OCI-LY3 (cell line): ENCODE measurements around the gene APOB.

Experiments
- H2AFZ ChIP-seq: fragments of 200-600, 300-600 bp; shearing (Covaris generic); 2 replicates; pipeline ENCODE4 v1.6.0; 2014; ENCODE audit warnings: antibody characterized with exemption, low read depth, low read length
- H3K27ac ChIP-seq: fragments of 200-600, 300-600 bp; sonication (generic); 2 replicates; pipeline ENCODE4 v1.5.1; 2014; ENCODE audit warnings: mild to moderate bottlenecking, low read length, moderate library complexity, mixed read lengths
- H3K27me3 ChIP-seq: fragments of 200-600, 300-600 bp; sonication (generic); 2 replicates; pipeline ENCODE4 v1.6.1; 2014; ENCODE audit warnings: low read depth, low read length, mixed read lengths
- H3K36me3 ChIP-seq: fragments of 200-600, 300-600 bp; sonication (generic); replicated peaks from 2 replicates; pipeline ENCODE3; 2014; ENCODE audit warnings: low read depth, low read length, mixed read lengths
- H3K4me1 ChIP-seq: fragments of 300-600, 200-600 bp; sonication (generic); 2 replicates; pipeline ENCODE4 v1.6.1; 2014; ENCODE audit warnings: low read length, mixed read lengths
- H3K4me2 ChIP-seq: fragments of 200-600, 300-600 bp; sonication (generic); 2 replicates; pipeline ENCODE4 v1.6.1; 2014; ENCODE audit warnings: low read length, mixed read lengths
- H3K4me3 ChIP-seq: fragments of 300-600, 200-600 bp; sonication (generic); 2 replicates; pipeline ENCODE4 v1.5.1; 2014; ENCODE audit warnings: antibody characterized with exemption, mild to moderate bottlenecking, low read length, moderate library complexity
- H3K79me2 ChIP-seq: fragments of 300-600, 200-600 bp; shearing (Covaris generic); 2 replicates; pipeline ENCODE4 v1.6.1; 2014; ENCODE audit warnings: mild to moderate bottlenecking, low read length, mixed read lengths
- H3K9ac ChIP-seq: fragments of 300-600, 200-600 bp; shearing (Covaris generic); 2 replicates; pipeline ENCODE4 v1.6.0; 2014; ENCODE audit warnings: mild to moderate bottlenecking, low read length, moderate library complexity
- H3K9me3 ChIP-seq: fragments of 200-600, 300-600 bp; shearing (Covaris generic); 2 replicates; pipeline ENCODE4 v1.6.1; 2014; ENCODE audit warnings: low read length, mixed read lengths; ENCODE audit not compliant: insufficient read depth
- H4K20me1 ChIP-seq: fragments of 200-600, 300-600 bp; sonication (generic); 2 replicates; pipeline ENCODE4 v1.6.1; 2016; ENCODE audit warnings: low read length, mixed read lengths; ENCODE audit not compliant: insufficient read depth
- CTCF ChIP-seq: fragments of 200-600, 300-600 bp; sonication (generic); IDR thresholded peaks from 2 replicates; pipeline ENCODE4 v1.5.1; 2014; ENCODE audit warnings: antibody characterized with exemption, low read length, low read depth
- EZH2phosphoT487 ChIP-seq: fragments of 200-600 bp; shearing (Covaris generic); IDR thresholded peaks from 2 replicates; pipeline ENCODE4 v1.6.1; 2018; ENCODE audit warnings: antibody characterized with exemption, mixed run types, low read depth

The APOB gene

GRCh38 chr2:20999906-21000645 is 43.8 kb downstream of the APOB start:
- H3K9me3 ChIP-seq = no peaks in the 10 kb centered on the region
- H3K4me3 ChIP-seq = no peak overlapping the region
- H2AFZ ChIP-seq = no peak overlapping the region
- H4K20me1 ChIP-seq = no peaks in the 10 kb centered on the region
- no peak overlapping the region for H3K4me2 ChIP-seq
- no peak overlapping the region for H3K27ac ChIP-seq
- no peak overlapping the region for H3K9ac ChIP-seq
- peaks cover 3% of the 10 kb centered on the region; the same call in 1 of the 2 replicates for H3K27me3 ChIP-seq
- H3K79me2 ChIP-seq = no peaks in the 10 kb centered on the region
- H3K36me3 ChIP-seq = no peaks in the 10 kb centered on the region
- H3K4me1 ChIP-seq = no peaks in the 10 kb centered on the region
- TF ChIP-seq CTCF (no peak), EZH2phosphoT487 (no peak)

GRCh38 chr2:20998972-20999905 is 44.6 kb downstream of the APOB start:
- no peak for TF ChIP-seq EZH2phosphoT487
- TF ChIP-seq CTCF = no peak
- no peak overlapping the region for H3K4me3 ChIP-seq
- no peaks in the 10 kb centered on the region for H3K9me3 ChIP-seq
- H3K27me3 ChIP-seq = no peaks in the 10 kb centered on the region; the same call in 1 of the 2 replicates
- H2AFZ ChIP-seq = no peak overlapping the region
- no peak overlapping the region for H3K9ac ChIP-seq
- H3K4me2 ChIP-seq = no peak overlapping the region
- no peaks in the 10 kb centered on the region for H3K36me3 ChIP-seq
- H3K27ac ChIP-seq = no peak overlapping the region
- no peaks in the 10 kb centered on the region for H4K20me1 ChIP-seq
- no peaks in the 10 kb centered on the region for H3K79me2 ChIP-seq
- peaks cover 2% of the 10 kb centered on the region; the same call in 1 of the 2 replicates for H3K4me1 ChIP-seq

GRCh38 chr2:20997953-20998722 is 45.7 kb downstream of the APOB start:
- Histone ChIP-seq H3K36me3 (no peaks in the 10 kb centered on the region), H3K27ac (no peak overlapping the region), H3K27me3 (no peaks in the 10 kb centered on the region), H3K9ac (no peak overlapping the region), H3K9me3 (no peaks in the 10 kb centered on the region), H3K4me3 (no peak overlapping the region), H2AFZ (no peak overlapping the region), H3K4me2 (no peak overlapping the region), H4K20me1 (no peaks in the 10 kb centered on the region), H3K79me2 (no peaks in the 10 kb centered on the region), H3K4me1 (peaks cover 5% of the 10 kb centered on the region; the same call in 1 of the 2 replicates)
- TF ChIP-seq CTCF (no peak), EZH2phosphoT487 (no peak)
